Measurements from ENCODE around the gene SUSD3.
"Not testable (repeated sequence)": the region's sequence is repeated elsewhere in the genome, so short reads cannot be mapped to it uniquely, and the experiment has no call there.

Gene SUSD3

DNA sequence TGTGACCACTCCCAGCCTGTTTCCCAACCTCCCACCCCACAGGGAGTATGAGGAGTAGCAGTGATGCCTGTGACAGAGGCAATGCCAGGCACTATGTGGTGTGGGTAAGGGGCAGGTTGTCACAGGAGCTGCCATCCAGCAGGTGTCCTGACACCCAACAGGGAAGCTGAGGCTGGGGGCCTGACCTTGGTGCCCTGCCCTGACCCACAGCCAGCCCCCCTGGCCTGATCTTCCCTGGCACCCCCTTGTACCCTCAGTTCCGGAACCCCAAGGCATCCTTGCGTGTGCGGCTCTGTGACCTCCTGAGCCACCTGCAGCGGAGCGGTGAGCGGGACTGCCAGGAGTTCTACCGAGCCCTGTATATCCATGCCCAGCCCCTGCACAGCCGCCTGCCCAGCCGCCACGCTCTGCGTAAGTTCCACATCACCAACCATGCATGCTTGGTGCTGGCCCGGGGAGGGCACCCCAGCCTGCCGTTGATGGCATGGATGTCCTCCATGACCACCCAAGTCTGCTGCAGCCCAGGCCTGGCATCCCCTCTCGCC, 51.9 kb downstream of the SUSD3 start:
- no peak for DNase-seq (ENCODE audit: low spot score)

DNA sequence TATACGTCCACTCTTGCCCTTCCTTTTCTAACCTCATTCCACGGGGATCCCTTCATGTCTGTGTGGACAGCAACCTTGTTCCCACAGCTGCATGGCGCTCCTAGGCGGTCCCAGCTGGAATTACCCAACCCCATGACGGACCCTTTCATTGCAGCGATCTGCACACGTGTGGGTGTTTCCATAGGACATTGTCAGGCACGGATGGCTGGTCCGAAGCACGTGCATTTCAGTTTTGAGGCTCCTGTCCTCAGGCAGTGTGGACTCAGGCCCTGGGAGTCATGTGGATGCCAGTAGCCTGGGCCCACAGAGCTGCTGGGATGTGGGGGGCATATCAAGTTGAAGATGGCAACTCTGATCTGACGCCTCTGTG, 52.5 kb downstream of the SUSD3 start:
- no peak for DNase-seq (ENCODE audit: low spot score)

DNA sequence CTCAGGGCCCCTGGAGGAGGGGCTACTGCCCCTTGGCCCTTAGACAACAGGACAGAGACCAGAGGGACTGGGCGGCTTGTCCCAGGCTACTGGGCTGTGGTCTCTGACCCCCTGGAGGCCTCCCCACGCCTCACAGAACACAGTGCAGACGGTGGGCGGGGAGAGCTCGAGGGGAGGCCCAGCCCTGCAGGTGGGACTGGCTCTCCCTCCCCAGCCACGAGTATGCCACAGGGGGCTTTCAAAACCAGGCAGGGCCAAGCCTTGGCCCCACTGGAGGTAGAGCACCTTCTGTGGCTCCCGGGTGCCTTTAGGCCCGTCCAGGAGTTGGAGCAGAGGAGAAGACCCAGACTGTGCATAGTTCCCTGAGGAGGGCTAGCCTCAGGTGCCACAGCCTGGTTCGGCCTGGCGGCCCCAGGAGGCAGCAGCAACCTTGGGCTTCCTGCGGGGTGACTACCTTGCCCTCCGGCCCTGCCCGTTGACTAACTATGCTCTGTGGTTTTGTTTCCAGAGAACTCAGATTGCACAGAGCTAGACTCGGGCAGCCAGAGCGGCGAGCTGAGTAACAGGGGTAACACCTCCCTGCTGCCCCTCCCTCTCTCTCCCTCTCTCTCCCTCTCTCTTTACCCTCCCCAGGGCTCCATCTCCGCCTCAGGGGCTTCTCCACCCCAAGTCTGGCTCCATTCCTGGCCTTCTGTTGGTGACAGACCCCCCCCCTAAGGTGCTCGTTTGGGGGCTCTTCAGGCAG, 53.0 kb downstream of the SUSD3 start:
- no peak for DNase-seq (ENCODE audit: low spot score)

DNA sequence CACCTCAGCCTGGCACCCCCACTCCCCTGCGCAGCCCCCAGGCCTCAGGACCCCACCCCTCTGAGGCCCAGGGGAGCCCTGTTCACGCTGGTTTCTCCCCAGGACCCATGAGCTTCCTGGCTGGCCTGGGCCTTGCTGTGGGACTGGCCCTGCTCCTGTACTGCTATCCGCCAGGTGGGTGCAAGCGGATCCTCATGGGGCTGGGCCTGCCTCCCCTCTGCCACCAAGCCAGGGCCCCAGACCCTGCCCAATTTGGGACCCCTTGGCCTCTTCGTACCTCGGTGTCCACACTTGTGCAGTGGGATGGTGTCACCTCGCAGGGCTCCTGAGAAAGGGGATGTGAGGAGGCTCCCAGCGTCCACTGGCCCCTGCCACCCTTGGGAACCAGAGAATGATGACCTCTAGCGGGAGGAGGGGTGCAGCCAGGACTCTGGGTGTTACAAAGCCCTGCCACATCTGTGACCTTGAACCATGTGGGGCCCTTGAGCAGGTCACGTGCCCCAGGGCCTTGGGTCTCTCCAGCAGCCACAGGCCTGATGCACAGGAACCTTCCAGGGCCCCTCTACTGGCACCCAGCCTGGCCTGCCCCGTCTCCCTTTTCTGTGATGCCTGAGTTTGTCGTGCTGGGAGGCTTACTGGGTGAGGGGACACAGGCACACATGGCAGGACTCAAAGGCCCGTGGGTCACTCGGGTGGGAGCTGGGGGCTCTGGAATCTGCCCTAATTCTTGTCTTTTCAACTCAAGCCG, 53.8 kb downstream of the SUSD3 start:
- DNase-seq (ENCODE audit: low spot score): no peak

DNA sequence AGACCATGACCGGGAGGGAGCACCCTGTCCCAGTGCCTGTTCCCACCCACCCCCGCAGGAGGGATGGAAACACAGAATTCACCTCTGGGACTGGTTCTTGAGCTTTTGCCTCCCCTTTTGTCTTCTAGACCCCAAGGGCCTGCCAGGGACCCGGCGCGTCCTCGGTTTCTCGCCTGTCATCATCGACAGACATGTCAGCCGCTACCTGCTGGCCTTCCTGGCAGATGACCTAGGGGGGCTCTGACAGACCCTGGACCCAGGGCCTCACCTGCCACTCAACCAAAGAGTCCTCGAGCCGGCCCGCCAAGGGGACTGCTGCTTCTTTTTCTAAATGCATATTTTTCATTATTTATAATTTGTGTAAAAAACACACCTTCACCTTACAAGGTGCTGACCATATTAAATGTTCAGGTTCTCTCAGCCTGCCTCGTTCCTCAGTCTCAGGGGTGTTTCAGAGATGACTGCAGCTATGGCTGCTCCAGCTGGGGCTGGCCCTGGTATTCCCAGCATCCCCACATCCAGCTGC, 54.4 kb downstream of the SUSD3 start:
- no peak for DNase-seq (ENCODE audit: low spot score)

DNA sequence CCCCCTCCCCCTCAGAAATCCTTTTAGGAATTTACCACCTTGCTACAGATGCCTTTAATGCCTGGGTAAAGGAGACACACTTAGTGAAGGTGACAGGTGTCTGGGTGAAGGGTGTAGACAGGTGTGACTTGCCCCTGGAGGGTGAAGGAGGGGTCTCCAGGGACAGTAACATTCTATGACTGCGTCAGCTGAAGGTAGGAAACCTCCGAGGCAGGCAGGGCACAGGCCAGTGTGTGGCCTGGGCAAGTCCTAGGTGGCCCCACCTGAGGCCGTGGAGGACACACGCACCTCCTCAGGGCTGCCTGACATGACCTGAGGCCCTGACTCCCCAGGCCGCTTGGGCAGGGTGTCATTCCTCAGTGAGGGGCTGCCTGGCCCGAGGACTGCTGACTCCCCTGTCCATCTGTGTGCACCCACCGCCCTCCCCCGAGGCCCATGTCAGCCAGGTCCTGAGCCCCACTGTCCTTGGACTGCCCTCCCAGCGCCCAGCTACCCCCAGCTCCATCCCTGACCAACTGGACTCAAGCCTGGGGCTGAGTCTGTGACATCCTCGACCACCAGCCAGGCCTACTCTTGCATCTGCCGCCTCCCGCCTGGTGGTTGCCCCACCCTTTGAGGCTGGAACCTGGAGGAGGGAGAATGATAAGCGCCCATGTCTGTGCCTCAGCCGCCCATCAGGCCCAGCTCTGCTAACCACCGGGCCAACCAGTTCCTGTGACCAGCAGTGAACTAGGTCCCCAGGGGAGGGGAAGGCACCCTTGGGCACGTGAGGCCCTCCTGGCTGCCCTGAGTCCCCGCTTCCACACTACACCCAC, 55.9 kb downstream of the SUSD3 start:
- DNase-seq (ENCODE audit: low spot score): no peak

DNA sequence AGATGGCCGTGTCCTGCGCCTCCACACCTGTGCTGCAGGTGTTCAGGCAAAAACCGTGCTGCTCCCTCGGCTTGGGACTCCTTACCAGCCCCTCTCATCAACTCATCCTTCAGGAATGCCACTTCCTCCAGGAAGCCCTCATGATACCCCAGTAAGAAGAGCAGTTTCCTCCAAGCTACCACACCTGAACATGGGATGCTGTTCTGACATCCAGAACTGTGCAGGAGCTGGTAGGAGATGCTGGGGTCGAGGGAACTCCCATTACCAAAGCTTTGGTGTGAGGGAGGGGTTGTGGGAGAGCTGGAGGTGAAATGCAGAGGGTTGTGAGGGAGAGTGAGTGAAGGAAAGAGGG, 56.5 kb downstream of the SUSD3 start:
- DNase-seq (ENCODE audit: low spot score): no peak

DNA sequence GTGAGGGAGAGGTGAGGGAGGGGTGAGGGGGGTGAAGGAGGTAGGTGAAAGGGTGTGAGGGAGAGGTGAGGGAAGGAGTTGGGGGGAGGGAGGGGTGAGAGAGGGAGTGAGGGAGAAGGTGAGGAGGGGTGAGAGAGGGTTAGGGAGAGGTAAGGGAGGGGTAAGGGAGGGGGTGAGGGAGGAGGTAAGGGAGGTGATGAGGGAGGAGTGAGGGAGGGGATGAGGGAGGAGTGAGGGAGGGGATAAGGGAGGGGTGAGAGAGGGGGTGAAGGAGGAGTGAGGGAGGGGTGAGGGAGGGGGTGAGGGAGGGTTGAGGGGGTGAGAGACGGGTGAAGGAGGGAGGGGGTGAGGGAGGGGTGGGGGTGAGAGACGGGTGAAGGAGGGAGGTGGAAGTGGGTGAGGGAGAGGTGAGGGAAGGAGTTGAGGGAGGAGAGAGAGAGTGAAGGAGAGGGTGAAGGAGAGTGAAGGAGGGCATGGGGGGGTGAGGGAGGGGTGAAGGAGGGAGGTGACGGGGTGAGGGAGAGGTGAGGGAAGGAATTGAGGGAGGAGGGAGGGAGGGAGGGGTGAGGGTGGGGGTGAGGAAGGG, 57.1 kb downstream of the SUSD3 start:
- DNase-seq (ENCODE audit: low spot score): no peak

DNA sequence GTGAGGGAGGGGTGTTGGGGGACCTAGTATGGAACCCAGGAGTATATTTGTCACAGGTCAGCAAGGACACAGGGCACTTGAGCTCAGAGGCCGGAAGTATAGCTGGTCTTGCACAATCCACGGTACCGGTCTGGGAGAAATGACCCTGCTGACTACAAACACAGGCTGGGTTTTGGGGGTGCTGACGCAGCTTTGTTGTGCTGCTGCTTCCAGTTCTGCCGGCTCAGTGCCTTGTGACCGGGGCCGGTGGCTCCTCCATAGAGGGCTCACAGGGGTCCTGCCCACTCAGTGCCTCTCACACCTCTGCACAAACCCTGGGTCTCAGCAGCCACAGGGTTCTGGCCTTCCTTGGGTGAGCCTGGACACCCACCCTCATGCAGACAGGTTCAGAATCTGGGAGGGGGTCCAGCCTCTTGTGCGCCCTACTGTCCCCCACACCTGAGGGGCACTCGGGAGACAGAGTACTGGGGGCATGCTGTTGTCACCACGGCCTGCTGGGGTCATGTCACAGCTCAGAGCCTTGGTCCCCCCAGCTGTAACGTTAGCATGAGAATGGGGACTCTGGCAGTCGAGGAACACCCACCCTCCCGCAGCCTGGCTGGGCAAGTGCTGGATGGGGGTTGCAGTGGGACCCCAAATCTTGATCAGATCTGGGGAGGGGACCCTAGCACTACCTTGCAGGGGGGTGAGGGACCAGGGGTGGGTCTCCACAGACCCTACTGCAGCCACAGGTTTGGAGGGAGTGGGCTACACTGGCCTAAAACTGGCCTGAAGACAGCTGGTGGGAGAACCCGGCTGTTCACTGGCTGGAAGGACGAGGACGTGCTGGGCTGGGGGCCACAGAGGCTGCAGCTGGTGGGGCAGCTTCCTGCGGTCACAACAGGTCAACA, 57.8 kb downstream of the SUSD3 start:
- no peak for DNase-seq (ENCODE audit: low spot score)

DNA sequence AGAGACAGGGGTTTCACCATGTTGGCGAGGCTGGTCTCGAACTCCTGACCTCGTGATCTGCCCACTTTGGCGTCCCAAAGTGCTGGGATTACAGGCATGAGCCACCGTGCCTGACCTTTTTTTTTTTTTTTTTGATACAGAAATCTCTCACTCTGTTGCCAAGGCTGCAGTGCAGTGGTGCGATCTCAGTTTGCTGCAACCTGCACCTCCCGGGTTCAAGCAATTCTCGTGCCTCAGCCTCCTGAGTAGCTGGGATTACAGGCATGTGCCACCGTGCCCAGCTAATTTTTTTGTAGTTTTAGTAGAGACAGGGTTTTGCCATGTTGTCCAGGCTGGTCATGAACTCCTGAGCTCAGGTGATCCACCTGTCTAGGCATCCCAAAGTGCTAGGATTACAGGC, 59.0 kb downstream of the SUSD3 start:
- not testable (repeated sequence) for DNase-seq (ENCODE audit: low spot score)

DNA sequence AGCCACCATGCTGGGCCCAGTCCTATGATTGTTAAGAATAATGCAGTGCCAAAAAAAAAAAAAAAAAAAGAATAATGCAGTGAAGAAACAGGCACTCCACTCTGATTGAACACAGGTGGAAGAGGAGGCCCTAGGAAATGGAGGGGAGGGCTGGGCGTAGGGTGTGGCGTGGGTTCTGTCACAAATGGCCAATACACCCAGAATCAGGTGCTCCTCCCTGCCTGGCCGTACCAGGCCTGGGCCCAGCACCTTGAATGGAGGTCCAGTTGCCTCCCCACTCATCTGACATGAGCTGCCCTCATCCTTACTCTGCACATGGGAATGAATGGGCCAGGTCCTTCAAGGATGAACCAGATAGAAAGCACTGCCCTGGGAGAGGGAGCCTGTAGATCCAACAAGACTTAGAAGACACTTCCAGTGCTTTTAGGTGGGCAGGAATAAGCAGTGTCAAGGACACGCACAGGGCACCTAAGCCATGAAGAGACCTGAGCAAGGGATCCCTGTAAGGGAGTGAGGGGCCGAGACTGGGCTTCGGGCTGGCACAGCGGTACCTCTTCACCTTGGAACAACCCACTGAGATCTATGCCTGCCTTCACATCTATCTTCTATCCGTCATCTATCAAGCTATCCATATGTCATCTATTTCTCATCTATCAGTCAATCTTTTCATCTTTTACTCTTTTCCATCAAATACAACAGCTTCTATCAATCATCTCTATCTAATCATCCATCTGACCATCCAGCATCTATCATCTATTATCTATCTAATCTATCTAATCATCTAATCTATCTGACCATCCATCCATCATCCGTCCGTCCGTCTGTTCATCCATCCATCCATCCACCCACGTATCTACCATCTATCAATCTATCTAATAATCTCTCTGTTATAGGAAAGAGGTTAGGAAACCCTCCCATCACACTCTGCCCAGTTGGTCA, 59.7 kb downstream of the SUSD3 start:
- no peak for DNase-seq (ENCODE audit: low spot score)

DNA sequence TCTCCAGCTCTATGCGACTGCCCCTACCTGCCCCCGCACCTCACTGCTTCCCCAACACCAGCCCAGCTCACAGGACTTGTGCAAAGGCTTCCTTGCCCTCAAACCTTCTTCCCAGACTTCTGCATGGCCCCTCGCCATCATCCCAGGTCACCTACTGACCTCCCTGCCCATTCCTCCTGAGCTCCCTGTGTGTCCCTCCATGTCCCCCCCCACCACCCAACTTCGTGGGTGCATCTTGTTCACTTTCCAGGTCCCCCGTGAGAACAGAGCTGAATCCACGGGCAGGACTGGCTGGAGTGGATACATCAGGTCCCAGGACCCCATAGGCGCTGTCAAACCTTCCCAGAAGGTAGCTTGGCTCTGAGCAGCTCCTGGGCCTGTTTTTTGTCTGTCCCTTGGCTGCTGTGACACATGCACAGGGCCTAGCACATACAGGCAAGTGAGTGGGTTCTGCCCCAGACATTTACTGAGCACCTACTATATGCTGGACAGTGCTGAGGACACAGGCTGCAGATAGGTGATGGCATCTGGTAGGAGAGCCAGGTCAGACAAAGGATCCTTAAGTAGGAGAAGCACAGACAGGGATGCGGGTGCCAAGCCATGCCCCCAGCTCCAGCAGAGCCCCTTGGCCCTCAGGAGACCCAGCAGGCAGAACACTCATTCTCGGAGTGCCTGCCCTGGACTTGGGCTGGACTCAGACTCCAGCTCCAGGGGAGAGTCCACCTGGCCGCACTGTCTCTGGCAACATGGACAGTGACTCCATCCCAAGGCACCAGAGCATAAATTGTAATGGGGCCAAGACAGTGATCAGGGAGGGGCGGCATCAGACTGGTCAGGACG, 60.6 kb downstream of the SUSD3 start:
- no peak for DNase-seq (ENCODE audit: low spot score)

DNA sequence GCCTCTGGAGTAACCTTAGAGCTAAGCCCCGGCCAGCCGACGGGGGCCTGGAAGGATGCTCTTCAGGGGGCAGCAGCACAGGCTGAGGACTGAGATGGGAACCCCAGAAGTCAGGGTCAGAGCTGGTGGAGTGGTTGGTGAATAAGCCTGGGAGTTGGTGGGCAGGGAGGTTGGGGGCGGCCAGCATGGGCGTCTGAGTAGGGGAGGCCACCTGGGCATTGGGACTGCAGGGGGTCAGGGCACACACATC, 61.1 kb downstream of the SUSD3 start:
- DNase-seq (ENCODE audit: low spot score): no peak

DNA sequence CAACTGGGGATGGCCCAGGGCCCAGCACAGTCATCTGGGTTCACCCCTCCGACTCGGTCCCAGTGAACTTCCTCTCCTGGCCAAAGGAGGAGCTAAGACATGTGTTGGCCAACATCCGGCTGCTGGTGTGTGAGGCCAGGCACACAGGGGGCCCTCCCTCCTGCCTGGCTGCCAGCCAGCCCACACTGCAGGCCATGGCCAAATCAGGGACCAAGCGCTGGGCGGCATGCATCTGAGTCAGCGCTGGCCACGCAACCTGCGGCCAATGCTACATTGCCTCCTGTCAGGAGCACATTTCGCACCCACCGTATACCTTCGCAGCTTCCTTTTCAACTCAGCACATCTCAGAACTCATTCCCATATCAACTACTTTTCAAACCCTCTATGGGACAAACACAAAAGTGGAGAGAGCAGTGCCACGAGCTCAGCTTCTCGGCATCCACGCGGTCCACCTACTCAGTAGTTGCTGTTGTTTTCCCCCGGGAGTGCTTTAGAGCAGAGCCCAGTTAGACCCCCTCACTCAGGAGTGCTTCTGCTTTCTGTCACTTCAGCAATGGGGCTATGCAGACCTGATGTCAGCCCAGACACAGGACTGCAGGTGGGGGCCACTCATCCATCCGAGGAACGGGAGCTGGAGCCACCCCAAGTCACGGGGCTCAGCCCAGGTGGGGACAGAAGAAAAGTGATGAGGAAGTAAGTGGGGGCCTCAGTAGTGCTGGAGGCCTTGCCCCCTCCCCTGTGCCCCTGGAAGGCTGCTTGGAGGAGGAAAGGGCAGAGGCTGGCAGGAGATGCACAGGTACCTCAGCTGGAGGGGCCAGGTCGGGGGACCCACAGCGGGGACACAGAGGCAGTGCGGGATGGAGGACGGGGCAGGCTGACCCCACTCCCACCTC, 61.7 kb downstream of the SUSD3 start:
- peak; percentile 60 for DNase-seq (ENCODE audit: low spot score)

DNA sequence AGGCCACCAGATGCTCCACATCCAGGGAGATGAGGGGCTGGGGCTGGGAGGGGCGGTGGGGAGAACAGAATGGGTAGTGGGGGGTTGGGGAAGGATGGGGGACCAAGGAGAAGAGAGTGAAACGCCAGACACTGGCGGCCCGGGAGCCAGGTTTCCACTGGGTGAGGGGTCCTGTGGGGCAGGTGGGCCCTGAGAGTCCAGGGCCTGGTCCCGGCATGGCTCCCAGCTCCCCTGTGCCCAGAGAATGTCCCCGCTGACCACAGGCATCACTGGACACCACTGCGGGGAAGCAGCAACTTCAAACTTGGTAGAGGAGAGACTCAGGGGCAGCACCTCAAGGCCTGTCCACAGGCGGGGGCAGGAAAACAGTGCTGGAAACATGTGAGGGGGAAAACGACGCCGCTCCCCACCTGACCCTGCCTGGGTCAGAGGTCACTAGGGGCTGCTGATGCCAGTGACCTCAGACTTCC, 62.4 kb downstream of the SUSD3 start:
- no peak for DNase-seq (ENCODE audit: low spot score)

DNA sequence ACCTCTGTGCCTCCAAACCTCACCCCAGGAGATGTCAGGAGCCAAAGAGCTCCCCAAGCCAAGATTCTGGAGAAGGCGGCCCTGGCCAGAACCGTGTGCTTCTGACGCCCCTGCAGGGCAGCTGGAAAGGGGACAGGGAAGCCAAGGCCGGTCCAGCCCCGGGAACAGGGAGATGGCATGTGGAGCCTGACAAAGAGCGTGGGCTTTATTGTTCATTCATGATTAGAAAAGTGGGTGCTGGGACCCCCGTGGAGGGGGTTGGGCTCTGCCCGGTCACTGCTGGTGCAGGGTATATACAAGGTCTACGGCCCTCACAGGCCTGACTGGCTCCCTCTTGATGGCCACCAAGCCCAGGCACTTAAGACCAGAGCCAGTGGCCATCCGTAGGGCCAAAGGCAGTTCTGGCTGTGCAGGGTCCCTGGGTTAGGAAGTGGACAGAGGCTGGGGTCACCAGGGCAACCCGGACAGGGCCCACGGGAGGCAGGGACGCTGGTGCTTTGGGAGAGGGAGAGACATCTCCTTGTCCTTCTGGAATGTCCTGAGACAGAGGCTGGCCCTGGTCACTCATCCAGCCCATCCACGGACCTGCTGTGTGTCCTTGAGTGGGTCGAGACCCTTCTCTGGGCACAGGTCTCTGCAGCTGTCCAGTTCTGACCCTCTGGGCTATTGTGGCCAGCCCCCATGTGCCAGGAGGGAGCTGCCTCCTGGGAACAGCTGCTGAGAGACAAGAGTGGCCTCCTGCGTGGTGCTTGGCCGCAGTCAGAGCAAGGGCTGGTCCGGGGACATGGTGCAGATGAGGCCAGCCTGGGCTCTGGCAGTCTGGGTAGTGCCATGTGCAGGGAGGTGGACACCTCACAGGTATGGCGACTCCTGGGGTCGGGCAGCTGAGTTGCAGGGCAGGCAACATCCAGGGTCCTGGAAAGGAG, 63.1 kb downstream of the SUSD3 start:
- no peak for DNase-seq (ENCODE audit: low spot score)

Data from SK-N-DZ (cell line).